HG02623 (cell line): Measurements from ENCODE around the gene SPACA7.

Source experiments
- ATAC-seq: cut with Tn5 transposase; IDR thresholded peaks from one replicate; pipeline ENCODE4 v1.9.1; 2021; ENCODE audit warnings: moderate library complexity; ENCODE audit not compliant: unreplicated experiment

SPACA7 gene

GRCh38 chr13:112376050-112376681 is at the start of gene SPACA7:
Gene SPACA7 (plus strand): TSS chr13:112376355. CDS start chr13:112376386, 31 bp downstream.
- no peak for ATAC-seq

DNA sequence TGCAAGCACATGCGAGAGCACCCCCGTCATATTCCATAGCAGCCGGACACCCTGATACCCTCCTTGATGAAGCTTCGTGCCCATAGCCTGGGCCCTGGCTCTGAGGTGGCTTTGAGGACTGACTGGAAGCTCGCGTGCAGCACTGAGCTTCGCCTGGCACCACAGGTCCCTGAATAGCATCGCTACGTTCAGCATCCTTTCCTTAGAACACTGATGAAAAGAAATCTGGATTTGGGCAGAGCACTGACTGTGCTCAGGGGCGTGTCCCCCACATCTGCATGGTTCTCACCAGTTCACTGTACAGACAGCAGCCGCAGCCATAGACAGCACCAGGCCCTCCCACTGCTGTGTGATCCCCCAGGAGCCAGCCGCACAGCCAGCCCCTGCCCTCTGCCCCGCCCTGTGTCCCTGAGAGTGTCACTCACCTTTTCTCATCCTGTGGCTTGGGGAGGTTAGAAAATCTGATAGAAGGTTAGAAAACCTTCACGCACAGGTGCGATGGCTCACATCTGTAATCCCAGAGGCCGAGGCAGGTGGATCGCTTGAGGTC is 49.3 kb upstream of the SPACA7 start:
- no peak for ATAC-seq

- ATAC-seq, result no peak
Observed at GRCh38 chr13:112328936-112329335, 47.2 kb upstream of the SPACA7 start.

DNA sequence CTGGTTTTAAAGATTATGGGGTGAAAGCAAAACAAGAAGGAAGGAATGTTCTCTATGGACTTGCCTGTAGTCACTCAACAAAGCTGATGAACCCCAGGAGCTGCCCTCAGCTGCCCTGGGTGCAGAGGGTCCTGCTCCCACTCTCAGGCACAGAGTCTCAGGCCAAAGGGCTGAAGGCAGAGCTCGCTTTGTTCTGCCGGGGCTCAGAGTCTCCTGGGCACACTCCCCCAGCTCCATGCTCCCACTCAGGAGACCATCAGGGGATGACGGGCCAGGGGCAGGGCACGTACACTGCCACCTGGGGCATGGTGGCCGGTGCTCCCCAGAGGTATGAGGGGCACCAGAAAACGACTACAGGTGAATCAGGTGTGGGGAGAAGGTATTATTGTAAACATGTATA is 46.8 kb upstream of the SPACA7 start:
- ATAC-seq, result no peak

DNA sequence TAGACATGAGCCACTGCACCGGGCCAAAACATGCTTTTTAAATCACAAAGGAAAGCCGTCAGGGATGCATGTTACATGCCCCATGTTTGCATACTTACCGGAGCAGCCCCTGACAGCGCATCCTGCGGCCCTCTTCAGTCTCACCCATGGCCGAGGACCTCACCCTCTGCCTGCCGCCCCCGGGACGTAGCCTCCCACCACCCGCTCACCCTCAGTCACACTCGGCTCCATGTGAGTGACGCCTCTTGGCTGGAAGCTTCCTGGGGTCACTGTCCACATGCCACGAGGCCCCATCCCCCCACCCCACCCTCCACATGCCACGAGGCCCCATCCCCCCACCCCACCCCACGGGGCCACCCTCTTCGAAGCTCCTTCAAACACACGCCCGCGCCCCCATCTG is 46.1 kb upstream of the SPACA7 start:
- no peak for ATAC-seq

DNA sequence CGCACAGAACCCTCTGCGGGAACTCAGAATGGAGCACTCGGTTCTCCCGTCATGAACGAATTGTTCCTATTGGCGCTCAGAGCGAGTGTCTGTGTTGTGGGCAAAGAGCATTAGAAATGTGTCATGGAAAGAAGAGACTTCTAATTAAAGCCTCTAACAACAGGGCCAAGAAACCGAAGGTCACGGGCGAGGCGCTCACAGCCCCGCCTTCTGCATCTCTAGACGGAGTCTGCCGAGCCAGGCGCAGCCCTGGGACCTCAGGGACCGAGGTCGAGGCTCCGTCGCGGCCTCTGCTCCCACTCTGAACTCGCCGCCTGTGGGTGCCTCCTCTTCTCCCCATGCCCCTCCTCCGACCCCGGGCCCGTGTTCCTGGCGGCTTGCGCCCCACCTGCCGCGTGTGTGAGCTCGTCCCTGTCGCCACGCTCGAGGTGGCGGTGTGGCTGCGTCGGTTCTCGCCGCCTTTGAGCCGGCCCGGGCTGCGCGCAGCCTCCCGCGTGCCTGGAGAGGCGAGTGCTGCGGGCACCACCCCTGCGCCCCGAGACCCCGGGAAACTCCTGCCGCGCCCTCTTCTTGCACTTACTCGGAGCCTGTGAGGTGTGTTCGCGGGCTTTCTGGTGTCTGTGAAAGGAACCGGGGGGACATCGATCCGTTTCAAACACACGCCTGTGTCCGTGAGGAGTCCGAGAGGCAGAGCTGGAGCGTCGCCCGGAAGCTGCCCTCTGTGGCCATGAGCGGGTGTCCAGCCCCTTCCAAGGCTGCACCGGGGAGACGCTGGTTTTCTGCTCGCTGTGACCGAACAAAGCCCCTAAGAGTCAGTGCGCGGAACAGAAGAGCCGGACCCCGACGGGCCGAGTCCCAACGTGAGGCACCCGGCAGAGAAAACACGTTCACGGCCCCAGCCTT is 45.4 kb upstream of the SPACA7 start:
- ATAC-seq, result no peak

- no peak for ATAC-seq
Observed at GRCh38 chr13:112331675-112332074, 44.5 kb upstream of the SPACA7 start.

DNA sequence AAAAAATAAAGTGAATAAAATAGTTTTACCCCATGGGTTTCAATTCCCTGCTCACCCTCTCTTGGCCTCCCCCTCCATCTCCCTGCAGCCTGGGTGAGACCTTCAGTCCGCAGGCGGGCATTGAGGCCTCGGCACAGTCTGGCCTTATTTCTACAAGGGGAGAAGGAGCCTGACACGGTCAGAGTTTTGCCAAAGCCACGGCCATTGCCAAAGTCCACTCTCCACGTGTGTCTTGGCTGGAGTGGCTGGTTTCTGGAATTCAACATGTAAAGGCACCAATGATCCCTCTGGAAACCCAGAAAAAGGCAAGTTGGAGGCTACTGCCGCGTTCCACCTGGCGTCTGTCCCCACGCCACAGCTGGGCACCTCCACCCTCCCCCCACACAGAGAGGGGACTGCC is 43.4 kb upstream of the SPACA7 start:
- ATAC-seq, result no peak

DNA sequence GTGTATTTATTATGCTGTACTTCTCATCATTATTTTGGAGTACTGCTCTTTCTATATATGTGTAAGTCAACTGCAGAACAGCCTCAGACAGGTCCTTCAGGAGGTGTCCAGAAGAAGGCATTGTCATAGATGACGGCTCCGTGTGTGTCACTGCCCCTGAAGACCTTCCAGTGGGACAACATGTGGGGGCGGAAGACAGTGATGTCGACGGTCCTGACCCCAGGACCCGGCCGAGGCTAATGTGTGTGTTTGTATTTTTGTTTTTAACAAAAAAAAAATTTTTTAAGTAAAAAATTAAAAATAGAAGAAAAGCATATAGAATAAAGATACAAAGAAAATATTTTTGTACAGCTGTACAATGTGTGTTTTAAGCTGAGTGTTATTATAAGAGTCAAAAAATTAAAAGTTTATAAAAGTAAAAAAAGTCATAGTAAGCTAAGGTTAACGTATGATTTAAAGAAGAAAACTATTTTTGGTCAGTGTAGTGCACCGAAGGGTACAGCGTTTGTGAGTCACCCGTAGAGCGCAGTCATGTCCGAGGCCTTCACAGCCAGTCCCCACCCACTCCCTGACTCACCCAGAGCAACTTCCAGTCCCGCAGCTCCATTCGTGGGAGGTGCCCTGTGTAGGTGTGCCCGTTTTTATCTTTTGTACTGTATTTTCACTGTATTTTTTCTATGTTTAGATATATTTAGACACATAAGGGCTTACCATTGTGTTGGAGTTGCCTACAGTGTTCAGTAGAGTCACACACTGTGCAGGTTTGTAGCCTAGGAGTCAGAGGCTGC is 42.2 kb upstream of the SPACA7 start:
- no peak for ATAC-seq

GRCh38 chr13:112335135-112335534 is 41.0 kb upstream of the SPACA7 start:
- ATAC-seq, result no peak

- ATAC-seq, result no peak
Observed at GRCh38 chr13:112341446-112341845, 34.7 kb upstream of the SPACA7 start.

- no peak for ATAC-seq
Observed at GRCh38 chr13:112341976-112342735, 34.0 kb upstream of the SPACA7 start.

- ATAC-seq, result no peak
Observed at GRCh38 chr13:112342841-112343361, 33.3 kb upstream of the SPACA7 start.

GRCh38 chr13:112343591-112343990 is 32.6 kb upstream of the SPACA7 start:
- no peak for ATAC-seq

DNA sequence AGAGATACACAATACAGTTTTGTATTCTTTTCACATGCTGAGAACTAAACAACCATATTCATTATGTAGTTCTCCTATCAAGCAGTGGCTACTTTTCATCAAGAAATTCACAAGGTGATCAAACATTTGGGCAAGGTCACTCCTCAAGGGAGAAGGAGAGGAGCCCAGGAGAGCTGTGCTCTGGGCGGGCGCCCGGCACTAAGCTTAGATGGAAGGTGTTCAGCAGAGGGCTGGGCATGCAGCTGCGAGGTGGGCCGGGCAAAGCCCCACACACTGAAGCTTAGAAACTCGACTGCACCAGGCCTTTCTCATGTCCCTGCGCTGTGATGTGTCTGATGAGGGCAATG is 30.4 kb upstream of the SPACA7 start:
- ATAC-seq, result no peak

GRCh38 chr13:112346173-112346898 is 29.8 kb upstream of the SPACA7 start:
- no peak for ATAC-seq

DNA sequence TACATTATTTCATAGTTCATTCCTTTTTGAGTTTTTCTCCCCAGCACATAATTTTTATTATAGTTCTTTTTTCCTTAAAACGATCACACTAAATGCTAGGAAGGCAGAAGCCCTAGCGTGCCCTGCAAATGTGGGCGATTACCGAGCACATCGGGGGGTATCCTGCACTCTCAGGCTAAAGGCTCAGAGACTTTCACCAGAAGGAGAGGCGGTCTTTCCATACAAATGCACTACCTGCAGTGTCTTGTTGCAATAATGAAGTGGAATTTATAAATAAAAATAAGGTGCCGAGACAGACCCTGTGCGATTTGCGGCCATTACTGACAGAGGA is 29.3 kb upstream of the SPACA7 start:
- ATAC-seq, result no peak

DNA sequence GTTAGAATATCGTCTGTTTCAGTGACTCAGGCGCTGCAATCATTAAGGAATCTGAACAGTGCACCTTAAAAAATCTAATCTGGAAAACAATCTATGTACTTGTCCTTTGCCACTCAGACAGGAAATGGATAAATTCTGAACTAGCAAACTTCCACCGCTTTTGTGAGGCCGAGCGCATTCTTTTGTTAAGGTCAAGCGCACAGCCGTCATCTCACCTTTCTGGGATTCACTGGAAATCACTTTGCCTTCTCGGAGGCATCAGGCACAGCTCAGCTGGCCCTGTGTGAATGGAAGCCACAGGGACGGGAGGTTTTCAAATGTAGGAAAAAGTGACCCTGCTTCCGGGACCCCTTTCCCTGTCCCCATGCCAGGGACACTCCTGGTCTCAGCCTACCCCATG is 28.2 kb upstream of the SPACA7 start:
- no peak for ATAC-seq

DNA sequence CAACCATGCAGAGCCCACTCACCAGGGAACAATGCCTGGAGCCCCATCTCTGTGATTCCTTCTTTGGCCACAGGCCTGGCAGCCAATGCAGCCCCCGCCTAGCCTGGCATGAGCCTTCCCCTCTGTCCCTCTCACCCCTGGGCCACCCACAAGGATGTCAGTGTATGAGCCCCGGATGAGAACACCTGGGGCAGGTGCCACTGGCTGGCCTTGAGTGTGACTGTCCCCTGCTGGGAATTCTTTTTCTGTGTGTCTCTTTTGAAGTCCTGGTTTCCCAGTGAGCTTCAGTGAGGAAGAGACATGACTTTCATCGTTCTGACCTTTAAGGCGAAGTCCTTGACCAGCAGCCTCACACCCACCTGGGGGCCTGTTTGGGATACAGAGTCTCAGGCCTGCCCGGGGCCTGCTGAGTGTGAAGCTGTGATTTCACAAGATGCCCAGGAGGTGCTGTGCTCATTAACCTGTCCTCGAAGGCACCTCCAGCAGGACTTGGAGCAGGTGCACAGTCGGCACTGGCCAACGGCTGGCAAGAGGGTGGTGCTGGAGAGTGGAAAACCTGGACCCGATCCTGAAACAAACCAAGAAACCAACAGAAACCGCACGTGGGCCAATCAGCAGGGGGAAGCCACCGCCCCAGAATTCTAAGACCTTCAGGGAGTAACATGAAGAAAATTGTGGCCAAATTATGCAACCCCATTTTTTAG is 27.4 kb upstream of the SPACA7 start:
- no peak for ATAC-seq
